ENCODE measurements around the gene SLC2A8.

The SLC2A8 gene

GRCh38 chr9:127360250-127360649, 36.7 kb upstream of the SLC2A8 start:
- no peaks in the 10 kb centered on the region for H4K20me1 ChIP-seq
- H3K9me3 ChIP-seq: no peaks in the 10 kb centered on the region
- TF ChIP-seq Cebpa-rat (IDR thresholded peaks at IDR 0.05): no peak
- no peak overlapping the region for H3K4me3 ChIP-seq
- H3K4me1 ChIP-seq: peaks cover 6% of the 10 kb centered on the region; the same call in 1 of the 2 replicates
- H3K27ac ChIP-seq: no peak overlapping the region
- H3K27me3 ChIP-seq: no peaks in the 10 kb centered on the region
- H3K36me3 ChIP-seq: peaks cover 11% of the 10 kb centered on the region; the same call in 1 of the 2 replicates
- H3K9ac ChIP-seq: no peak overlapping the region
- H3K4me2 ChIP-seq: no peak overlapping the region

- no peak overlapping the region for H3K27ac ChIP-seq
- H3K4me2 ChIP-seq: no peak overlapping the region
- H3K27me3 ChIP-seq: no peaks in the 10 kb centered on the region
- H4K20me1 ChIP-seq: no peaks in the 10 kb centered on the region
- peaks cover 15% of the 10 kb centered on the region; the same call in 1 of the 2 replicates for H3K36me3 ChIP-seq
- H3K4me1 ChIP-seq: peaks cover 6% of the 10 kb centered on the region; the same call in 1 of the 2 replicates
- H3K9me3 ChIP-seq: no peaks in the 10 kb centered on the region
- no peak overlapping the region for H3K9ac ChIP-seq
- H3K4me3 ChIP-seq: no peak overlapping the region
- TF ChIP-seq Cebpa-rat (IDR thresholded peaks at IDR 0.05): no peak
Measured at GRCh38 chr9:127360829-127361228, 36.1 kb upstream of the SLC2A8 start.

GRCh38 chr9:127361561-127361960, 35.4 kb upstream of the SLC2A8 start:
- no peak overlapping the region for H3K9ac ChIP-seq
- H3K4me2 ChIP-seq: no peak overlapping the region
- no peaks in the 10 kb centered on the region for H3K27me3 ChIP-seq
- H4K20me1 ChIP-seq: no peaks in the 10 kb centered on the region
- H3K36me3 ChIP-seq: peaks cover 15% of the 10 kb centered on the region; the same call in 1 of the 2 replicates
- TF ChIP-seq Cebpa-rat (IDR thresholded peaks at IDR 0.05): no peak
- H3K4me1 ChIP-seq: peaks cover 6% of the 10 kb centered on the region; the same call in 1 of the 2 replicates
- no peak overlapping the region for H3K4me3 ChIP-seq
- no peaks in the 10 kb centered on the region for H3K9me3 ChIP-seq
- H3K27ac ChIP-seq: no peak overlapping the region

DNA sequence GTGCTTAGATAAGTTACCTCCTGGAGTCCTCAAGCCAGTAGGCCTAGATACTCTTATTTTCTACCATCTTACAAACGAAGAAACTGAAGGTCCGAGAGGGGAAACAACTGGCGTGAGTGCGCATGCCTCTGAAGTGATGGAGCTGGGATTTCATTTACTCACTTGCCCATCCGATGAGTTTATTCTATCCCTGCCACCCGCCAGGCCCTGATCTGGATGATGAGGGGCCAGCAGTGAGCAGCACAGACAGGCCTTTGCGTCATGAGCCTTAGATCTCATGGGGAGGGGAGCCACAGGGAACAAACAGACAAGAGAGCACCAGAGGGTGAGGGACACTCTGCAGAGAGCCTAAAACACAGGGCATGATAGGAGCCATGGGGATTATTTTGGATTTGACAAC, 34.1 kb upstream of the SLC2A8 start:
- TF ChIP-seq Cebpa-rat (IDR thresholded peaks at IDR 0.05): no peak
- no peak overlapping the region for H3K27ac ChIP-seq
- peaks cover 11% of the 10 kb centered on the region; the same call in 1 of the 2 replicates for H3K36me3 ChIP-seq
- H3K9me3 ChIP-seq: no peaks in the 10 kb centered on the region
- no peak overlapping the region for H3K4me2 ChIP-seq
- H3K4me1 ChIP-seq: peaks cover 6% of the 10 kb centered on the region; the same call in 1 of the 2 replicates
- H3K27me3 ChIP-seq: no peaks in the 10 kb centered on the region
- H3K9ac ChIP-seq: no peak overlapping the region
- H4K20me1 ChIP-seq: no peaks in the 10 kb centered on the region
- H3K4me3 ChIP-seq: no peak overlapping the region

DNA sequence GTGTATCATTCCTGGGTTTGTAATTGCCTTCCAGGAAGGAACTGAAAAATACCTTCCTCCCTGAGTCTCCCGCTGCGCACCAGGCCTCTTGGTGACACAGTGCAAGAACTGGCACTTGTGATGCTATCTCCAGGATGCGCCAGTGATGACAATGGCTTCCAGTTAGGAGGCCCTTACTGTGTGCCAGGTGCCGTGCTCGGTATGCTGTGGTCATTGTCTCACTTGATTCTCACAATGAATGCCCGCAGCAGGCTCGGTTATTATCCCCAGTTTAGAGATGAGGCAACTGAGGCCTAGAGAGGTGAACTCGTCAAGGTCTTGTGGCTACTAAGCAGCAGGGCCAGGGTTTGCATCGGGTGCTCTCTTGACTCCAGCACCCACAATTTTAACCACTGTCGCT, 31.5 kb upstream of the SLC2A8 start:
- no peak for TF ChIP-seq Cebpa-rat (IDR thresholded peaks at IDR 0.05)
- no peaks in the 10 kb centered on the region for H4K20me1 ChIP-seq
- no peak overlapping the region for H3K9ac ChIP-seq
- no peaks in the 10 kb centered on the region for H3K9me3 ChIP-seq
- H3K4me2 ChIP-seq: no peak overlapping the region
- no peak overlapping the region for H3K4me3 ChIP-seq
- H3K27me3 ChIP-seq: no peaks in the 10 kb centered on the region
- H3K27ac ChIP-seq: no peak overlapping the region
- H3K36me3 ChIP-seq: 0 out of 2 replicates have a peak, but pooled peaks cover 11% of the 10 kb centered on the region
- peaks cover 6% of the 10 kb centered on the region; the same call in 1 of the 2 replicates for H3K4me1 ChIP-seq

DNA sequence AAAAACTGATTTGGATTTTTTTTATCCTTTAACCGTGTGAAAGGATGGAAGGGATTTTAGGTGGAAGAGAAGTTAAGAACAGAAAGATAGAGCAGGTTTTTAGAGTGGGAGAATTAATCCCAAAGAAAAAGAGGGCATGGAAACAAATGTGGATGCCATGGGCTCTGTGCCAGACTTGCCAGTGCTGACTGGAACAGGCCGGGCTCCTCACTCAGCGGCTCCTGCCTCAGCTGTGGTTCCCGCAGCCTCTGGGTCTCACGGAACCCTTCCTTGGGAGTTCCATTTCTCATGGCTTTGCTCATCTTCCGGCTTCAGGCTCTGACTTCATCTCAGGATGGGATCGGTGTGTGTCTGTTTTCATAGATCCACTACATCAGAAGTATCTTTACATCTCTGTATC, 30.4 kb upstream of the SLC2A8 start:
- Histone ChIP-seq H4K20me1 (no peaks in the 10 kb centered on the region), H3K4me2 (no peak overlapping the region), H3K9ac (no peak overlapping the region), H3K27me3 (no peaks in the 10 kb centered on the region), H3K9me3 (no peaks in the 10 kb centered on the region), H3K27ac (no peak overlapping the region), H3K4me3 (no peak overlapping the region), H3K36me3 (0 out of 2 replicates have a peak, but pooled peaks cover 11% of the 10 kb centered on the region), H3K4me1 (peaks cover 1% of the 10 kb centered on the region; the same call in 1 of the 2 replicates)
- TF ChIP-seq Cebpa-rat (IDR thresholded peaks at IDR 0.05): no peak

GRCh38 chr9:127368852-127369402, 28.0 kb upstream of the SLC2A8 start:
- Histone ChIP-seq H3K4me2 (no peak overlapping the region), H3K27ac (no peak overlapping the region), H3K9me3 (no peaks in the 10 kb centered on the region), H3K4me3 (no peak overlapping the region), H3K27me3 (no peaks in the 10 kb centered on the region), H3K9ac (no peak overlapping the region), H3K36me3 (0 out of 2 replicates have a peak, but pooled peaks cover 11% of the 10 kb centered on the region), H3K4me1 (no peaks in the 10 kb centered on the region), H4K20me1 (no peaks in the 10 kb centered on the region)
- no peak for TF ChIP-seq Cebpa-rat (IDR thresholded peaks at IDR 0.05)

- H3K4me2 ChIP-seq: no peak overlapping the region
- no peaks in the 10 kb centered on the region for H3K9me3 ChIP-seq
- H3K36me3 ChIP-seq: 0 out of 2 replicates have a peak, but pooled peaks cover 11% of the 10 kb centered on the region
- no peaks in the 10 kb centered on the region for H4K20me1 ChIP-seq
- H3K4me3 ChIP-seq: no peak overlapping the region
- H3K9ac ChIP-seq: no peak overlapping the region
- H3K4me1 ChIP-seq: no peaks in the 10 kb centered on the region
- no peak overlapping the region for H3K27ac ChIP-seq
- TF ChIP-seq Cebpa-rat (IDR thresholded peaks at IDR 0.05): no peak
- no peaks in the 10 kb centered on the region for H3K27me3 ChIP-seq
Measured at GRCh38 chr9:127369428-127369827, 27.5 kb upstream of the SLC2A8 start.

DNA sequence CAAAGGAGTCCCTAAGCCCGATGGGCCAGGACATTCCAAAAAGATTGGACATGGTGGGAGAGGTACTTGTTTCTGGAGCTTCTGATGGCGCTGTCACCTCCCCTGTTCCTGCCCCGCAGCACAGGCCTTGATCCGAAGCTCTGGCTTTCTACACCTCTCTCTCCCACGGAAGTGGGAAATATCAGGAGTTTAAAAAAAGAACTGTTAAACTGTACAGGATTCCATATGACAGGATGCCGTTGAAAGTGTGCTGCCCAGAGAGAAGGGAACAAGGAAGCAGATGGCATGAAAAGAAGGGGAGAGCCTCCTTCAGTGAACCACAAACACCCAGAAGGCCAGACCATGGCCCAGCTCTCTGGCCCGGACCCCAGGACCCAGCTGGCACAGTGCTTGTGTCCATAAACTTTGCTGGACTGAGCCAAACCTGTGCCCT, 26.8 kb upstream of the SLC2A8 start:
- Histone ChIP-seq H3K4me2 (no peak overlapping the region), H3K27ac (no peak overlapping the region), H3K4me3 (no peak overlapping the region), H3K27me3 (no peaks in the 10 kb centered on the region), H3K4me1 (no peaks in the 10 kb centered on the region), H3K9ac (no peak overlapping the region), H3K9me3 (no peaks in the 10 kb centered on the region), H4K20me1 (no peaks in the 10 kb centered on the region), H3K36me3 (0 out of 2 replicates have a peak, but pooled peaks cover 5% of the 10 kb centered on the region)
- no peak for TF ChIP-seq Cebpa-rat (IDR thresholded peaks at IDR 0.05)

GRCh38 chr9:127370672-127371648, 26.0 kb upstream of the SLC2A8 start:
- TF ChIP-seq Cebpa-rat (IDR thresholded peaks at IDR 0.05): no peak
- Histone ChIP-seq H3K4me3 (no peak overlapping the region), H3K9me3 (no peaks in the 10 kb centered on the region), H3K27me3 (no peaks in the 10 kb centered on the region), H4K20me1 (no peaks in the 10 kb centered on the region), H3K4me1 (no peaks in the 10 kb centered on the region), H3K9ac (no peak overlapping the region), H3K36me3 (no peaks in the 10 kb centered on the region), H3K27ac (no peak overlapping the region), H3K4me2 (no peak overlapping the region)

Measured in BLaER1 (cell line).